ENCODE results near the gene ATF4.
A peak's percentile ranks its signal among the peaks of the same experiment; 100 is the strongest.

Gene ATF4

DNA sequence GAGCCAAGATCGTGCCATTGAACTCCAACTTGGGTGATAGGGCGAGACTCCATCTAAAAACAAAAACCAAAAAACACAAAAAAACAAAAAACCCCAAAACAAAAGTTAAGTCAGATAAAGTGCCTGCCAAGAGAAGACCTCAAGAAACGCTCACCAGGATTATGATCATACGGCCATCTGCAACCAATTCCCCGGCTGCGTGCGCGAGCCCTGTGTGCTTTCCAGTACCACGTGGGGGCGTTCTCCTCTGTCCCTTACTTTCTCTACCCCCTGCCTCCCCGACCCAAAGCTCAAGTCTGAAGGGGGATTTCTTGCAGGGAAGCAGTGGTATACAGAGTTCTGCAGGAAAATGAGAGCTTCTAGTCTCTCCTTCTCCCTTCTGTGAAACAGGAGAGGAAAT lies 22.7 kb downstream of the ATF4 start:
- DNase-seq (ENCODE audit: extremely low read depth, insufficient read length): no peak
- Histone ChIP-seq H3K36me3 (ENCODE audit: control insufficient read depth, insufficient read depth, low read length) (no peaks in the 10 kb centered on the region), H3K27me3 (replicated peaks; ENCODE audit: control insufficient read depth, insufficient read depth, low read length) (no peaks in the 10 kb centered on the region), H3K4me3 (replicated peaks; ENCODE audit: low read depth, low read length) (no peak overlapping the region)
- TF ChIP-seq, protein P1, sequence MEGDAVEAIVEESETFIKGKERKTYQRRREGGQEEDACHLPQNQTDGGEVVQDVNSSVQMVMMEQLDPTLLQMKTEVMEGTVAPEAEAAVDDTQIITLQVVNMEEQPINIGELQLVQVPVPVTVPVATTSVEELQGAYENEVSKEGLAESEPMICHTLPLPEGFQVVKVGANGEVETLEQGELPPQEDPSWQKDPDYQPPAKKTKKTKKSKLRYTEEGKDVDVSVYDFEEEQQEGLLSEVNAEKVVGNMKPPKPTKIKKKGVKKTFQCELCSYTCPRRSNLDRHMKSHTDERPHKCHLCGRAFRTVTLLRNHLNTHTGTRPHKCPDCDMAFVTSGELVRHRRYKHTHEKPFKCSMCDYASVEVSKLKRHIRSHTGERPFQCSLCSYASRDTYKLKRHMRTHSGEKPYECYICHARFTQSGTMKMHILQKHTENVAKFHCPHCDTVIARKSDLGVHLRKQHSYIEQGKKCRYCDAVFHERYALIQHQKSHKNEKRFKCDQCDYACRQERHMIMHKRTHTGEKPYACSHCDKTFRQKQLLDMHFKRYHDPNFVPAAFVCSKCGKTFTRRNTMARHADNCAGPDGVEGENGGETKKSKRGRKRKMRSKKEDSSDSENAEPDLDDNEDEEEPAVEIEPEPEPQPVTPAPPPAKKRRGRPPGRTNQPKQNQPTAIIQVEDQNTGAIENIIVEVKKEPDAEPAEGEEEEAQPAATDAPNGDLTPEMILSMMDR (IDR thresholded peaks at IDR 0.05; ENCODE audit: insufficient read depth, low read length, poor library complexity, severe bottlenecking): peak; percentile 63

- DNase-seq (ENCODE audit: extremely low read depth, insufficient read length): no peak
- H3K36me3 ChIP-seq (ENCODE audit: control insufficient read depth, insufficient read depth, low read length): no peaks in the 10 kb centered on the region
- H3K27me3 ChIP-seq (replicated peaks; ENCODE audit: control insufficient read depth, insufficient read depth, low read length): no peaks in the 10 kb centered on the region; the same call in none of the 2 replicates
- no peak overlapping the region for H3K4me3 ChIP-seq (replicated peaks; ENCODE audit: low read depth, low read length)
- TF ChIP-seq, protein P1 (IDR thresholded peaks at IDR 0.05; ENCODE audit: insufficient read depth, low read length, poor library complexity, severe bottlenecking): no peak
Measured at GRCh38 chr22:39545386-39546365, 25.3 kb downstream of the ATF4 start.

GRCh38 chr22:39546889-39547586 lies 26.7 kb downstream of the ATF4 start:
- DNase-seq (ENCODE audit: extremely low read depth, insufficient read length): no peak
- TF ChIP-seq, protein P1 (IDR thresholded peaks at IDR 0.05; ENCODE audit: insufficient read depth, low read length, poor library complexity, severe bottlenecking): no peak
- Histone ChIP-seq H3K27me3 (replicated peaks; ENCODE audit: control insufficient read depth, insufficient read depth, low read length) (no peaks in the 10 kb centered on the region; the same call in none of the 2 replicates), H3K4me3 (replicated peaks; ENCODE audit: low read depth, low read length) (no peak overlapping the region), H3K36me3 (ENCODE audit: control insufficient read depth, insufficient read depth, low read length) (no peaks in the 10 kb centered on the region)

DNA sequence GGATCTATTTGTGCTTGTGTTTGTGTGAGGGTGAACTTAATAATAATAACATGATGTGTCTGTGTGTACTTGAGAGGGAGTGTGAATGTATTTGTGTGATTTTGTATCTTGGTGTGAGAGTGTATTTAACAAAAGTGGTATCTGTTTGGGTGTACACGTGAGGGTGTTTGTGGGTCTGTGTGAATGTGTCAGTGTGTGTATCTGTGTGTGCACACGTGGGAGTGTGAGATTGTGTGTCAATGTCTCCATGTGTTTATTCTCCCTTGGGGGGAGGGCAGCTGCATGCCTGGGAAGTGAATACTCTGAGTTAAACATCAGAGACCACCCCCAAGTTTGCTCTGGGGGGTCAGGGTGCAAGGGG lies 27.2 kb downstream of the ATF4 start:
- TF ChIP-seq, protein P1 (IDR thresholded peaks at IDR 0.05; ENCODE audit: insufficient read depth, low read length, poor library complexity, severe bottlenecking): no peak
- H3K4me3 ChIP-seq (replicated peaks; ENCODE audit: low read depth, low read length): no peak overlapping the region
- H3K27me3 ChIP-seq (replicated peaks; ENCODE audit: control insufficient read depth, insufficient read depth, low read length): no peaks in the 10 kb centered on the region; the same call in none of the 2 replicates
- no peak for DNase-seq (ENCODE audit: extremely low read depth, insufficient read length)
- no peaks in the 10 kb centered on the region for H3K36me3 ChIP-seq (ENCODE audit: control insufficient read depth, insufficient read depth, low read length)

- Histone ChIP-seq H3K36me3 (ENCODE audit: control insufficient read depth, insufficient read depth, low read length) (no peaks in the 10 kb centered on the region), H3K4me3 (replicated peaks; ENCODE audit: low read depth, low read length) (no peak overlapping the region), H3K27me3 (replicated peaks; ENCODE audit: control insufficient read depth, insufficient read depth, low read length) (no peaks in the 10 kb centered on the region; the same call in none of the 2 replicates)
- TF ChIP-seq, protein P1 (IDR thresholded peaks at IDR 0.05; ENCODE audit: insufficient read depth, low read length, poor library complexity, severe bottlenecking): no peak
- no peak for DNase-seq (ENCODE audit: extremely low read depth, insufficient read length)
Measured at GRCh38 chr22:39553429-39553828, 33.1 kb downstream of the ATF4 start.

Data from GM06990 (cell line).